HepG2 (cell line): ENCODE data around the gene BEST2. TPM values are rescaled to one million over a fixed set of nuclear protein-coding genes. Genes with fewer than 3 reads are reported as not detected.

ENCODE experiments used
- BRD4 ChIP-seq: sonication (generic); formaldehyde crosslinking; IDR thresholded peaks from 2 replicates; pipeline ENCODE4 v1.4.0; 2020; ENCODE audit warnings: missing genetic modification reagents
- CCDC6 ChIP-seq: sonication (generic); formaldehyde crosslinking; IDR thresholded peaks from 2 replicates; pipeline ENCODE4 v1.8.1; 2022; ENCODE audit warnings: mild to moderate bottlenecking, missing genetic modification reagents, moderate library complexity
- HNRNPL ChIP-seq: fragments of 200-400 bp; formaldehyde crosslinking; IDR thresholded peaks from 2 replicates; pipeline ENCODE4 v1.6.1; 2017; ENCODE audit warnings: mild to moderate bottlenecking, low read depth, low read length
- PHF20 ChIP-seq: sonication (generic); formaldehyde crosslinking; IDR thresholded peaks from 2 replicates; pipeline ENCODE4 v1.5.0; 2020; ENCODE audit warnings: mild to moderate bottlenecking, missing genetic modification reagents
- PHF8 ChIP-seq: sonication (generic); formaldehyde crosslinking; IDR thresholded peaks from 2 replicates; pipeline ENCODE4 v1.5.0; 2020; ENCODE audit warnings: missing genetic modification reagents
- RARA ChIP-seq: IDR thresholded peaks from 2 replicates; pipeline ENCODE4 v1.6.1; 2016; ENCODE audit warnings: missing genetic modification reagents, missing compliant biosample characterization
- SALL1 ChIP-seq: sonication (generic); formaldehyde crosslinking; IDR thresholded peaks from 2 replicates; pipeline ENCODE4 v1.8.0; 2022; ENCODE audit warnings: mild to moderate bottlenecking, missing genetic modification reagents
- SP1 ChIP-seq, 2 experiments: fragments of 450-650 bp in 1 of 2; sonication (generic) in 1 of 2; formaldehyde crosslinking in 1 of 2; IDR thresholded peaks; 2 replicates each; pipeline versions ENCODE4 v1.4.0 to v1.6.1; 2016 to 2020; ENCODE audit warnings: missing genetic modification reagents in 1 of 2
- THYN1 ChIP-seq: sonication (generic); formaldehyde crosslinking; IDR thresholded peaks from 2 replicates; pipeline ENCODE4 v1.8.1; 2023; ENCODE audit warnings: low read depth, mild to moderate bottlenecking, moderate library complexity, missing genetic modification reagents, borderline replicate concordance
- ZBTB33 ChIP-seq: sonication (generic); formaldehyde crosslinking; IDR thresholded peaks from 2 replicates; pipeline ENCODE4 v1.4.0; 2020; ENCODE audit warnings: missing genetic modification reagents
- ZFP37 ChIP-seq: sonication (generic); formaldehyde crosslinking; IDR thresholded peaks from 2 replicates; pipeline ENCODE4 v1.4.0; 2020; ENCODE audit warnings: missing genetic modification reagents, borderline replicate concordance
- ZMAT3 ChIP-seq: sonication (generic); formaldehyde crosslinking; conservative IDR thresholded peaks from 2 replicates; pipeline ENCODE4 v1.7.0; 2021; ENCODE audit warnings: missing genetic modification reagents
- ZNF329 ChIP-seq: sonication (generic); formaldehyde crosslinking; IDR thresholded peaks from 2 replicates; pipeline ENCODE4 v1.9.0; 2021; ENCODE audit warnings: low read depth, mild to moderate bottlenecking, missing genetic modification reagents
- ZNF687 ChIP-seq: sonication (generic); formaldehyde crosslinking; IDR thresholded peaks from 2 replicates; pipeline ENCODE4 v1.5.1; 2020; ENCODE audit warnings: mild to moderate bottlenecking, missing genetic modification reagents, moderate library complexity
- ZNF790 ChIP-seq: sonication (generic); formaldehyde crosslinking; IDR thresholded peaks from 2 replicates; pipeline ENCODE4 v1.8.0; 2022; ENCODE audit warnings: missing genetic modification reagents, mild to moderate bottlenecking, borderline replicate concordance
- polyA plus RNA-seq, 8 experiments: library from polyadenylated mRNA; depleted of rRNA in 3 of 8; stranded (reverse) in 7 of 8; unstranded in 1 of 8; fragments of >200 nt; fragmentation: Illumina TruSeq in 4 of 8; extraction: Trizol in 4 of 8; gene quantifications; 2 replicates each; pipeline versions ENCODE4 v1.2.1 to v1.2.3, GENCODE V29; 2011 to 2016; ENCODE audit warnings: low read depth in 4 of 8, missing spikeins in 1 of 8, mixed read lengths in 1 of 8; ENCODE audit not compliant: insufficient read depth in 1 of 8
- total RNA-seq, 5 experiments: library from RNA; depleted of rRNA; stranded (reverse); fragments of >200 nt; fragmentation: Illumina TruSeq; extraction: Trizol; gene quantifications; 2 replicates each; pipeline ENCODE4 v1.2.3, GENCODE V29; 2016; ENCODE audit warnings: low read depth in 1 of 5
- TF ChIP-seq, protein P1 (sequence below): sonication (generic); formaldehyde crosslinking; IDR thresholded peaks from 2 replicates; pipeline ENCODE4 v1.4.0; 2020; ENCODE audit warnings: missing genetic modification reagents
- TF ChIP-seq, protein P2 (sequence below): sonication (generic); formaldehyde crosslinking; IDR thresholded peaks from 2 replicates; pipeline ENCODE4 v1.5.0; 2020; ENCODE audit warnings: missing genetic modification reagents
- TF ChIP-seq, protein P3 (sequence below): IDR thresholded peaks from 2 replicates; pipeline ENCODE4 v1.6.1; 2012; ENCODE audit warnings: inconsistent platforms

The BEST2 gene
- total and polyA plus RNA-seq, 2 of the 13 experiments (the other 11 are each of a cell fraction or from before 2014, with no cell fraction given): not detected

DNA sequence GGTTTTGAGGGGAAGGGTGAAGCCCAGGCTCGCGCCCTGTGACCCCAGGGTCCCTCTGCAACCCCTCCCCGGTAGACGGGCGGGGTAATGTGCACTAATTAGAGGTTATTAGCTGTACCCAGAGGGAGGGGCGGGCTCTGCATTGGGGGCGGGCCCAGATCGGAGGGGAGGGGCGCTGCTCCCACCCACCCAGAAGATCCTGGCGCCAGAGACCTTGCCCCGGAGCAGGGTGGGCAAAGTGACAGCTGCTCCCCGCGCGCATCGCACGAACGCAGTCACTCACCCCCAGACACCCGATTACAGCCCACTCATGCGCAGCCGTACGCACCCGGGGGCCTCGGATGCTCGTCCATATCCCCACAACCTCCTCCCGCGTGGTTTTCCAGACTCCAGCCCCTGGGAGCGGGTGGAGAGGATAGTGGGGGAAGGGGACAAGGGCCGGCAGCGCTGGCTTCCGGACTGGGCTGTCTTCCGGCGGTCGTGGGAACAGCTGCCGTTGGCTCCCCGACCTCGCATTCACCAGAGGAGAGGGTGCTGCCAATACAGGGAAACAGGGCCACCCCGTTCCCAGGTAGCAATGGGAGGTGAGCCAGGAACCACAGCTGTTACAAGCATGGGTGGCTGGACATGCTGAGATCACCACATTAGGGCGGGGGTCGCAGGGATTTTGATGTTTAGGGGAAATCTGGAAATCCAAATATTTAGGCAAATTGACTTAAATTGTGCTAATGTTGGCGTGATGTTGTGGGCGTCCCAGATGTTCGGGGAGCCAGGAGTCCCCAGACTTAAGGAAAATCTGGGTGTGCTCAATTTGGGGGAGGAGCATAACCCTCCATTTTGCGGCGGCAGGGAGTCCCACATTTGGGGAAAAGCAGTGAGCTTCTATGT is 26.7 kb downstream of the BEST2 start (continued):
- TF ChIP-seq THYN1 (no peak), ZNF687 (CRISPR knock-in tag) (peak; percentile 65; the same call in 1 of the 2 replicates), HNRNPL (0 out of 2 replicates have a peak, but pooled peaks have one; percentile 40), BRD4 (CRISPR knock-in tag) (no peak), ZNF329 (no peak), PHF8 (CRISPR knock-in tag) (peak; percentile 50; the same call in 1 of the 2 replicates), ZMAT3 (peak; percentile 72; the same call in 1 of the 2 replicates), ZFP37 (CRISPR knock-in tag) (peak; percentile 35; the same call in 1 of the 2 replicates), SALL1 (no peak), ZNF790 (no peak), SP1 (IDR thresholded peaks at IDR 0.05) (no peak), SP1 (CRISPR knock-in tag; IDR thresholded peaks at IDR 0.05) (0 out of 2 replicates have a peak, but pooled peaks have one; percentile 13), CCDC6 (CRISPR knock-in tag) (no peak), RARA (CRISPR knock-in tag) (0 out of 2 replicates have a peak, but pooled peaks have one; percentile 7), PHF20 (0 out of 2 replicates have a peak, but pooled peaks have one; percentile 46), ZBTB33 (0 out of 2 replicates have a peak, but pooled peaks have one; percentile 3)
- TF ChIP-seq, protein P1, sequence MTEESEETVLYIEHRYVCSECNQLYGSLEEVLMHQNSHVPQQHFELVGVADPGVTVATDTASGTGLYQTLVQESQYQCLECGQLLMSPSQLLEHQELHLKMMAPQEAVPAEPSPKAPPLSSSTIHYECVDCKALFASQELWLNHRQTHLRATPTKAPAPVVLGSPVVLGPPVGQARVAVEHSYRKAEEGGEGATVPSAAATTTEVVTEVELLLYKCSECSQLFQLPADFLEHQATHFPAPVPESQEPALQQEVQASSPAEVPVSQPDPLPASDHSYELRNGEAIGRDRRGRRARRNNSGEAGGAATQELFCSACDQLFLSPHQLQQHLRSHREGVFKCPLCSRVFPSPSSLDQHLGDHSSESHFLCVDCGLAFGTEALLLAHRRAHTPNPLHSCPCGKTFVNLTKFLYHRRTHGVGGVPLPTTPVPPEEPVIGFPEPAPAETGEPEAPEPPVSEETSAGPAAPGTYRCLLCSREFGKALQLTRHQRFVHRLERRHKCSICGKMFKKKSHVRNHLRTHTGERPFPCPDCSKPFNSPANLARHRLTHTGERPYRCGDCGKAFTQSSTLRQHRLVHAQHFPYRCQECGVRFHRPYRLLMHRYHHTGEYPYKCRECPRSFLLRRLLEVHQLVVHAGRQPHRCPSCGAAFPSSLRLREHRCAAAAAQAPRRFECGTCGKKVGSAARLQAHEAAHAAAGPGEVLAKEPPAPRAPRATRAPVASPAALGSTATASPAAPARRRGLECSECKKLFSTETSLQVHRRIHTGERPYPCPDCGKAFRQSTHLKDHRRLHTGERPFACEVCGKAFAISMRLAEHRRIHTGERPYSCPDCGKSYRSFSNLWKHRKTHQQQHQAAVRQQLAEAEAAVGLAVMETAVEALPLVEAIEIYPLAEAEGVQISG (CRISPR knock-in tag): peak; percentile 65; the same call in 1 of the 2 replicates
- TF ChIP-seq, protein P2, sequence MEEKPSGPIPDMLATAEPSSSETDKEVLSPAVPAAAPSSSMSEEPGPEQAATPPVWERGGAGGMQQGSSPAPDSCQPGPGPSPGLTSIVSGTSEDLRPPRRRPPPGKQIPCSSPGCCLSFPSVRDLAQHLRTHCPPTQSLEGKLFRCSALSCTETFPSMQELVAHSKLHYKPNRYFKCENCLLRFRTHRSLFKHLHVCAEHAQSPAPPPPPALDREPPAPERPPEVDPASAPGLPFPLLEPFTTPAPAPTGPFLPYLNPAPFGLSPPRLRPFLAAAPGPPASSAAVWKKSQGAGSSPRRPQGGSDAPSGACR: peak; percentile 59; the same call in 1 of the 2 replicates
- TF ChIP-seq, protein P3, sequence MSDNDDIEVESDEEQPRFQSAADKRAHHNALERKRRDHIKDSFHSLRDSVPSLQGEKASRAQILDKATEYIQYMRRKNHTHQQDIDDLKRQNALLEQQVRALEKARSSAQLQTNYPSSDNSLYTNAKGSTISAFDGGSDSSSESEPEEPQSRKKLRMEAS: peak; percentile 27; the same call in 1 of the 2 replicates
